Natural killer cell (primary cell): Measurements from ENCODE around the gene CBFA2T3. TPM values are rescaled to one million over a fixed set of nuclear protein-coding genes. Genes with fewer than 3 reads are reported as not detected.
"Not testable (repeated sequence)": the region's sequence is repeated elsewhere in the genome, so short reads cannot be mapped to it uniquely, and the experiment has no call there.

ENCODE experiments used
- ATAC-seq, 3 donors: fragments of 150-1000 bp in 2 of 3; fragments of 200-7000 bp in 1 of 3; cut with Tn5 transposase; 1 replicate in 1 of 3; 2 replicates in 2 of 3; pipeline ENCODE4 v1.10.0; 2021; ENCODE audit warnings: mild to moderate bottlenecking in 2 of 3, moderate library complexity in 2 of 3
- DNase-seq, 2 donors: peaks; one replicate each; pipeline versions ENCODE4 v3.0.0 to v3.0.0-alpha.2; 2013 to 2021; ENCODE audit warnings: mixed read lengths in 1 of 2
- H3K27ac ChIP-seq: one replicate; pipeline ENCODE4 v1.5.1; 2013; ENCODE audit warnings: mild to moderate bottlenecking, low read length
- H3K27me3 ChIP-seq: one replicate; pipeline ENCODE4 v1.6.1; 2013; ENCODE audit warnings: low read length; ENCODE audit not compliant: control insufficient read depth, insufficient read depth
- H3K36me3 ChIP-seq: one replicate; pipeline ENCODE4 v1.6.1; 2013; ENCODE audit warnings: low read length; ENCODE audit not compliant: control insufficient read depth, insufficient read depth
- H3K4me1 ChIP-seq: one replicate; pipeline ENCODE4 v1.6.1; 2013; ENCODE audit warnings: low read length; ENCODE audit not compliant: control insufficient read depth, insufficient read depth
- H3K4me3 ChIP-seq: one replicate; pipeline ENCODE4 v1.5.1; 2013; ENCODE audit warnings: low read length
- H3K9me3 ChIP-seq: one replicate; pipeline ENCODE4 v1.6.1; 2013; ENCODE audit warnings: low read length; ENCODE audit not compliant: control insufficient read depth, insufficient read depth
- H3K27ac Mint-ChIP-seq, 2 donors: one replicate each; pipeline ENCODE4 v1.8.0; 2022; ENCODE audit warnings: mild to moderate bottlenecking in 2 of 2, mixed read lengths in 2 of 2, moderate library complexity in 1 of 2
- H3K27me3 Mint-ChIP-seq, 2 donors: one replicate each; pipeline ENCODE4 v1.8.0; 2022; ENCODE audit warnings: low read depth in 2 of 2, mixed read lengths in 2 of 2
- H3K36me3 Mint-ChIP-seq: one replicate; pipeline ENCODE4 v1.8.0; 2022; ENCODE audit warnings: mixed read lengths
- H3K4me1 Mint-ChIP-seq, 2 donors: one replicate each; pipeline ENCODE4 v1.8.0; 2022; ENCODE audit warnings: mixed read lengths in 2 of 2
- H3K4me3 Mint-ChIP-seq: one replicate; pipeline ENCODE4 v1.8.0; 2022; ENCODE audit warnings: mild to moderate bottlenecking, moderate library complexity, mixed read lengths
- H3K9me3 Mint-ChIP-seq, 2 donors: one replicate each; pipeline ENCODE4 v1.8.0; 2022; ENCODE audit warnings: mixed read lengths in 2 of 2
- WGBS: methylation state at CpG from one replicate; pipeline ENCODE4 v1.1.7; 2013; ENCODE audit warnings: missing lambda C conversion rate; ENCODE audit not compliant: insufficient coverage; 5-methylcytosine and 5-hydroxymethylcytosine counted together
- intact Hi-C: fragments of 100-400 bp; cut with micrococcal nuclease; formaldehyde crosslinking; loops from one replicate; pipeline ENCODE4 v1.14.2; 2022
- total RNA-seq, 4 donors: library from RNA; stranded (reverse); fragments of 120-200 nt in 1 of 4; gene quantifications; one replicate each; pipeline versions ENCODE4 v1.2.3 to v1.2.4, GENCODE V29; 2013 to 2022
- TF ChIP-seq, protein P1 (sequence below): fragments of 200-600 bp; IDR thresholded peaks from one replicate; pipeline ENCODE4 v1.8.0; 2022; ENCODE audit warnings: antibody characterized with exemption

Gene CBFA2T3
- total RNA-seq, 3 donors from 2014 or later (not counting 1 experiment from before 2014, with no cell fraction given), result 2.5 to 7.8 (median 4.2) TPM

DNA sequence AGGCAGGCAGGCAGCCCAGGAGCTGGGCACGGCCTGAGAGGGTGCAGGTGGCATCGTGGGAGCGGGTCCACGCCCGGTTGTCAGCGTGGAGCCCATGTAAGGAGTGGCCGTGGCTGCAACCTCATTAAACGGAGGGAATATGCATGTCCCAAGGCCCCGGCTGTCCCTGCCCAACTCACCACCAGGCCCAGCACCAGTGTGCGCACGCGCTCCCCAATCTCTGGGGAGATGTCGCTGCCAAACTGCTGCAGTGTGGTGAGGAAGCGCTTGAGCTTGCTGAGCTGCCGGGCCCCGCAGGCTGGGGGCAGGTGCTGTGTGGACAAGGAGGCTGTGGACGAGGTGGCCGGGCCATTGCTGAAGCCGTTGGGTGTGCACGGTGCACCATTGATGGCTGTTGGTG lies 84.9 kb downstream of the CBFA2T3 start:
- intact Hi-C loops, result no loop called here
- Histone ChIP-seq H3K36me3 (no peaks in the 10 kb centered on the region), H3K4me1 (no peaks in the 10 kb centered on the region), H3K9me3 (no peaks in the 10 kb centered on the region), H3K27ac (no peak overlapping the region), H3K27me3 (no peaks in the 10 kb centered on the region), H3K4me3 (no peak overlapping the region)
- TF ChIP-seq, protein P1, sequence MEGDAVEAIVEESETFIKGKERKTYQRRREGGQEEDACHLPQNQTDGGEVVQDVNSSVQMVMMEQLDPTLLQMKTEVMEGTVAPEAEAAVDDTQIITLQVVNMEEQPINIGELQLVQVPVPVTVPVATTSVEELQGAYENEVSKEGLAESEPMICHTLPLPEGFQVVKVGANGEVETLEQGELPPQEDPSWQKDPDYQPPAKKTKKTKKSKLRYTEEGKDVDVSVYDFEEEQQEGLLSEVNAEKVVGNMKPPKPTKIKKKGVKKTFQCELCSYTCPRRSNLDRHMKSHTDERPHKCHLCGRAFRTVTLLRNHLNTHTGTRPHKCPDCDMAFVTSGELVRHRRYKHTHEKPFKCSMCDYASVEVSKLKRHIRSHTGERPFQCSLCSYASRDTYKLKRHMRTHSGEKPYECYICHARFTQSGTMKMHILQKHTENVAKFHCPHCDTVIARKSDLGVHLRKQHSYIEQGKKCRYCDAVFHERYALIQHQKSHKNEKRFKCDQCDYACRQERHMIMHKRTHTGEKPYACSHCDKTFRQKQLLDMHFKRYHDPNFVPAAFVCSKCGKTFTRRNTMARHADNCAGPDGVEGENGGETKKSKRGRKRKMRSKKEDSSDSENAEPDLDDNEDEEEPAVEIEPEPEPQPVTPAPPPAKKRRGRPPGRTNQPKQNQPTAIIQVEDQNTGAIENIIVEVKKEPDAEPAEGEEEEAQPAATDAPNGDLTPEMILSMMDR, result no peak
- 94% methylated on average over 20 of the region's 20 CpGs for WGBS
- H3K27ac Mint-ChIP-seq, result no peak overlapping the region
- no peaks in the 10 kb centered on the region for H3K27me3 Mint-ChIP-seq
- H3K36me3 Mint-ChIP-seq, result no peaks in the 10 kb centered on the region
- no peaks in the 10 kb centered on the region for H3K9me3 Mint-ChIP-seq
- DNase-seq (no peak), ATAC-seq (no peak)
- no peaks in the 10 kb centered on the region for H3K4me1 Mint-ChIP-seq
- no peak overlapping the region for H3K4me3 Mint-ChIP-seq

- Histone ChIP-seq H3K27me3 (no peaks in the 10 kb centered on the region), H3K9me3 (no peaks in the 10 kb centered on the region), H3K4me1 (no peaks in the 10 kb centered on the region), H3K27ac (no peak overlapping the region), H3K4me3 (no peak overlapping the region), H3K36me3 (no peaks in the 10 kb centered on the region)
- DNase-seq, result no peak
- H3K36me3 Mint-ChIP-seq, result no peaks in the 10 kb centered on the region
- H3K27ac Mint-ChIP-seq, result no peak overlapping the region
- no peaks in the 10 kb centered on the region for H3K4me1 Mint-ChIP-seq
- H3K9me3 Mint-ChIP-seq, result no peaks in the 10 kb centered on the region
- no peak overlapping the region for H3K4me3 Mint-ChIP-seq
- no peak for ATAC-seq
- WGBS, result 95% methylated on average over 16 of the region's 16 CpGs
- TF ChIP-seq, protein P1, result no peak
- H3K27me3 Mint-ChIP-seq, result no peaks in the 10 kb centered on the region
- intact Hi-C loops, result no loop called here
Measured at GRCh38 chr16:88891083-88891482, 85.9 kb downstream of the CBFA2T3 start.

- H3K27me3 Mint-ChIP-seq, H3K4me1 Mint-ChIP-seq, DNase-seq, H3K9me3 ChIP-seq, H3K4me1 ChIP-seq, H3K36me3 ChIP-seq, H3K27ac ChIP-seq, H3K36me3 Mint-ChIP-seq, ATAC-seq, intact Hi-C loops, H3K27ac Mint-ChIP-seq, H3K27me3 ChIP-seq, H3K4me3 ChIP-seq, H3K4me3 Mint-ChIP-seq, H3K9me3 Mint-ChIP-seq: not testable (repeated sequence)
- WGBS, result 96% methylated on average over 48 of the region's 48 CpGs
Measured at GRCh38 chr16:88889702-88890352, 87.2 kb downstream of the CBFA2T3 start.

GRCh38 chr16:88888461-88889387 lies 88.3 kb downstream of the CBFA2T3 start:
- Mint-ChIP-seq H3K27ac (no peak overlapping the region), H3K4me1 (no peaks in the 10 kb centered on the region), H3K27me3 (no peaks in the 10 kb centered on the region), H3K4me3 (no peak overlapping the region), H3K36me3 (no peaks in the 10 kb centered on the region), H3K9me3 (no peaks in the 10 kb centered on the region)
- WGBS, result 87% methylated on average over 29 of the region's 30 CpGs
- Histone ChIP-seq H3K9me3 (no peaks in the 10 kb centered on the region), H3K36me3 (no peaks in the 10 kb centered on the region), H3K4me3 (no peak overlapping the region), H3K27me3 (no peaks in the 10 kb centered on the region), H3K27ac (no peak overlapping the region), H3K4me1 (no peaks in the 10 kb centered on the region)
- intact Hi-C loops, result no loop called here
- ATAC-seq (no peak), DNase-seq (no peak)
- TF ChIP-seq, protein P1, result no peak
